IMR-90 (cell line): ENCODE results near the gene DHDDS. TPM values are rescaled to one million over a fixed set of nuclear protein-coding genes. Genes with fewer than 3 reads are reported as not detected.

Source experiments
- ATAC-seq: fragments of 200-7000 bp; cut with Tn5 transposase; 2 replicates; pipeline ENCODE4 v1.9.1; 2020; ENCODE audit warnings: low read depth, mild to moderate bottlenecking, moderate library complexity
- BruUV-seq: library from RNA; stranded (reverse); fragments of 400-500 nt; replicated peaks from 2 replicates; lab custom pipeline; 2021; lab: Mats Ljungman, UMichigan
- CTCF ChIA-PET: fragments of 300-600 bp; formaldehyde crosslinking; extraction: SDS; loops from one replicate; lab custom pipeline; 2021; ENCODE audit warnings: antibody characterized with exemption; lab: Yijun Ruan, JAX
- POLR2A ChIA-PET: fragments of 300-600 bp; sonication (Branson Sonifier 250); formaldehyde crosslinking; loops from one replicate; lab custom pipeline; 2022; ENCODE audit warnings: antibody characterized with exemption; ENCODE audit not compliant: unreplicated experiment; lab: Charles Lee
- DNase-seq: peaks from one replicate; pipeline ENCODE4 v3.0.0; 2013
- H2AFZ ChIP-seq: replicated peaks from 2 replicates; pipeline ENCODE3; 2013; ENCODE audit warnings: low read length, mild to moderate bottlenecking; ENCODE audit not compliant: poor library complexity
- H2AK5ac ChIP-seq: 2 replicates; pipeline ENCODE4 v1.6.1; 2013; ENCODE audit warnings: low read depth, low read length, inconsistent platforms
- H2AK9ac ChIP-seq: replicated peaks from 2 replicates; pipeline ENCODE3; 2013; ENCODE audit warnings: mild to moderate bottlenecking, low read depth, low read length, moderate library complexity; ENCODE audit not compliant: poor library complexity
- H2BK120ac ChIP-seq: 2 replicates; pipeline ENCODE4 v1.6.1; 2013; ENCODE audit warnings: low read depth, low read length, inconsistent platforms
- H2BK15ac ChIP-seq: 3 replicates; pipeline ENCODE4 v1.6.1; 2013; ENCODE audit warnings: low read depth, low read length, inconsistent platforms
- H2BK20ac ChIP-seq: 2 replicates; pipeline ENCODE4 v1.6.1; 2013; ENCODE audit warnings: low read depth, mild to moderate bottlenecking, inconsistent platforms, low read length, moderate library complexity
- H2BK5ac ChIP-seq: 2 replicates; pipeline ENCODE4 v1.6.1; 2013; ENCODE audit warnings: mild to moderate bottlenecking, low read depth, low read length, inconsistent platforms; ENCODE audit not compliant: poor library complexity, severe bottlenecking
- H3K14ac ChIP-seq: replicated peaks from 2 replicates; pipeline ENCODE4 v1.6.1; 2013; ENCODE audit warnings: low read depth, low read length, inconsistent platforms
- H3K18ac ChIP-seq: 2 replicates; pipeline ENCODE4 v1.6.1; 2013; ENCODE audit warnings: low read depth, low read length, control low read depth
- H3K23ac ChIP-seq: 2 replicates; pipeline ENCODE4 v1.6.1; 2013; ENCODE audit warnings: low read depth, low read length, inconsistent platforms
- H3K27ac ChIP-seq: 2 replicates; pipeline ENCODE4 v1.5.1; 2013; ENCODE audit warnings: mild to moderate bottlenecking, control low read depth, low read length; ENCODE audit not compliant: insufficient read depth
- H3K27me3 ChIP-seq: 2 replicates; pipeline ENCODE4 v1.6.1; 2013; ENCODE audit warnings: low read length; ENCODE audit not compliant: control insufficient read depth, insufficient read depth
- H3K36me3 ChIP-seq: 2 replicates; pipeline ENCODE4 v1.6.1; 2013; ENCODE audit warnings: low read length, mixed read lengths; ENCODE audit not compliant: control insufficient read depth, insufficient read depth
- H3K4ac ChIP-seq: 2 replicates; pipeline ENCODE4 v1.6.1; 2013; ENCODE audit warnings: low read depth, low read length, inconsistent platforms
- H3K4me1 ChIP-seq: 2 replicates; pipeline ENCODE4 v1.6.1; 2013; ENCODE audit warnings: low read length, mixed read lengths; ENCODE audit not compliant: control insufficient read depth, insufficient read depth
- H3K4me2 ChIP-seq: 2 replicates; pipeline ENCODE4 v1.6.1; 2013; ENCODE audit warnings: low read depth, mild to moderate bottlenecking, control low read depth, low read length, moderate library complexity
- H3K4me3 ChIP-seq: 2 replicates; pipeline ENCODE4 v1.5.1; 2013; ENCODE audit warnings: low read depth, mild to moderate bottlenecking, control low read depth, low read length, moderate library complexity; ENCODE audit not compliant: insufficient read depth
- H3K56ac ChIP-seq: 2 replicates; pipeline ENCODE4 v1.6.1; 2013; ENCODE audit warnings: low read length, inconsistent platforms; ENCODE audit not compliant: insufficient read depth; ENCODE audit errors: extremely low read depth
- H3K79me1 ChIP-seq, 2 experiments: 2 replicates each; pipeline ENCODE4 v1.6.1; 2013; ENCODE audit warnings: low read length in 2 of 2, inconsistent platforms in 1 of 2, low read depth in 1 of 2
- H3K9ac ChIP-seq: 2 replicates; pipeline ENCODE4 v1.6.1; 2013; ENCODE audit warnings: low read depth, low read length, control low read depth
- H3K9me1 ChIP-seq: 2 replicates; pipeline ENCODE4 v1.6.1; 2013; ENCODE audit warnings: low read length, inconsistent platforms; ENCODE audit not compliant: insufficient read depth
- H3K9me3 ChIP-seq: 2 replicates; pipeline ENCODE4 v1.6.1; 2013; ENCODE audit warnings: low read length; ENCODE audit not compliant: control insufficient read depth, insufficient read depth
- H4K20me1 ChIP-seq: 2 replicates; pipeline ENCODE4 v1.6.1; 2013; ENCODE audit warnings: low read length, inconsistent platforms; ENCODE audit not compliant: insufficient read depth
- H4K5ac ChIP-seq: 2 replicates; pipeline ENCODE4 v1.6.1; 2013; ENCODE audit warnings: mild to moderate bottlenecking, low read depth, low read length, control low read depth
- H4K8ac ChIP-seq, 2 experiments: 2 replicates each; pipeline ENCODE4 v1.6.1; 2013; ENCODE audit warnings: low read depth in 2 of 2, low read length in 2 of 2, control low read depth in 1 of 2, inconsistent platforms in 1 of 2
- H4K91ac ChIP-seq: 2 replicates; pipeline ENCODE4 v1.6.1; 2013; ENCODE audit warnings: low read depth, low read length, inconsistent platforms; ENCODE audit not compliant: insufficient read depth
- CEBPB ChIP-seq: IDR thresholded peaks from 2 replicates; pipeline ENCODE4 v1.6.1; 2012; ENCODE audit warnings: low read depth, low read length, improper control_type of control experiment
- CHD1 ChIP-seq: IDR thresholded peaks from 2 replicates; pipeline ENCODE4 v1.6.1; 2012; ENCODE audit warnings: low read depth, low read length, improper control_type of control experiment
- FOS ChIP-seq: fragments of 150-350 bp; IDR thresholded peaks from 2 replicates; pipeline ENCODE4 v1.6.1; 2016; ENCODE audit warnings: low read depth, low read length
- MAZ ChIP-seq: IDR thresholded peaks from 2 replicates; pipeline ENCODE4 v1.6.1; 2012; ENCODE audit warnings: low read depth, mild to moderate bottlenecking, low read length, improper control_type of control experiment, moderate library complexity, borderline replicate concordance
- MXI1 ChIP-seq: IDR thresholded peaks from 2 replicates; pipeline ENCODE4 v1.6.1; 2012; ENCODE audit warnings: low read depth, mild to moderate bottlenecking, low read length, moderate library complexity, borderline replicate concordance
- POLR2A ChIP-seq: IDR thresholded peaks from 2 replicates; pipeline ENCODE4 v1.6.1; 2012; ENCODE audit warnings: mild to moderate bottlenecking, low read depth, low read length
- RAD21 ChIP-seq: IDR thresholded peaks from 2 replicates; pipeline ENCODE4 v1.6.1; 2012; ENCODE audit warnings: low read length, improper control_type of control experiment
- SMC3 ChIP-seq: fragments of 150-350 bp; IDR thresholded peaks from 2 replicates; pipeline ENCODE4 v1.6.1; 2016; ENCODE audit warnings: low read depth, mild to moderate bottlenecking, antibody characterized with exemption, low read length, moderate library complexity
- USF2 ChIP-seq: fragments of 150-350 bp; IDR thresholded peaks from 2 replicates; pipeline ENCODE4 v1.6.1; 2017; ENCODE audit warnings: mild to moderate bottlenecking, antibody characterized with exemption, low read length, low read depth
- WGBS, 2 experiments: methylation state at CpG; one replicate each; pipeline versions ENCODE4 v1.1.5 to v1.1.7; 2013; ENCODE audit warnings: missing lambda C conversion rate in 2 of 2; ENCODE audit not compliant: insufficient read length in 1 of 2; ENCODE audit errors: extremely low coverage in 2 of 2; 5-methylcytosine and 5-hydroxymethylcytosine counted together
- dilution Hi-C: fragments of 300-500 bp; cut with HindIII; formaldehyde crosslinking; loops from one replicate; pipeline ENCODE4 v1.14.3; 2018; ENCODE audit warnings: low sequenced_read_pairs; ENCODE audit not compliant: unreplicated experiment
- in situ Hi-C: fragments of 300-500 bp; cut with MboI; formaldehyde crosslinking; loops from 3 replicates; pipeline ENCODE4 v1.14.3; 2019; ENCODE audit warnings: low sequenced_read_pairs, inconsistent platforms, mixed read lengths
- intact Hi-C: fragments of 100-400 bp; cut with micrococcal nuclease; formaldehyde crosslinking; loops from 2 replicates; pipeline ENCODE4 v1.10.0; 2022
- polyA plus RNA-seq, 3 experiments: library from polyadenylated mRNA; depleted of rRNA; stranded (reverse); fragments of >200 nt; gene quantifications; 2 replicates each; pipeline ENCODE4 v1.2.3, GENCODE V29; 2012; ENCODE audit warnings: low replicate concordance in 1 of 3
- total RNA-seq: library from RNA; depleted of rRNA; stranded (reverse); fragments of >200 nt; gene quantifications from 2 replicates; pipeline ENCODE4 v1.2.3, GENCODE V29; 2012

Gene DHDDS
- total and polyA plus RNA-seq, 2 of the 4 experiments (the other 2 are of a cell fraction): 49.3 to 67.7 TPM

GRCh38 chr1:26429721-26430120, 2.4 kb upstream of the DHDDS start:
- Histone ChIP-seq H2AK9ac (no peak overlapping the region), H3K4me1 (peaks cover 1% of the 10 kb centered on the region; the same call in 1 of the 2 replicates), H3K23ac (no peak overlapping the region), H3K4me2 (no peak overlapping the region), H3K4me3 (no peak overlapping the region), H3K79me1 (peaks cover 20 to 23% of the 10 kb centered on the region in 2 experiments), H3K9ac (no peak overlapping the region), H4K91ac (no peak overlapping the region), H3K18ac (no peak overlapping the region), H3K14ac (no peak overlapping the region), H2BK120ac (no peak overlapping the region), H4K20me1 (no peaks in the 10 kb centered on the region), H3K56ac (no peak overlapping the region), H2AK5ac (no peak overlapping the region), H2BK20ac (no peak overlapping the region), H3K27ac (no peak overlapping the region), H2BK5ac (no peak overlapping the region), H2AFZ (no peak overlapping the region), H4K5ac (no peak overlapping the region), H4K8ac (no peak overlapping the region), H3K9me1 (peaks cover 5% of the 10 kb centered on the region; the same call in 1 of the 2 replicates), H3K4ac (no peak overlapping the region), H2BK15ac (no peak overlapping the region), H3K36me3 (peaks cover 4% of the 10 kb centered on the region; the same call in 1 of the 2 replicates), H3K27me3 (peaks cover 19% of the 10 kb centered on the region), H3K9me3 (no peaks in the 10 kb centered on the region)
- no CpG with 5 or more reads among the region's 2 CpGs for WGBS, 2 experiments
- DNase-seq (no peak), ATAC-seq (no peak)
- intact Hi-C loops (no loop called here), dilution Hi-C loops (no loop called here), in situ Hi-C loops (no loop called here)
- ChIA-PET CTCF (interaction anchor here (1.9 kb wide), 1 partner anchor 13 kb away, joined by 9 read pairs; no protein-coding TSS in a partner anchor), POLR2A (no interaction called here)
- no TSS peak for BruUV-seq
- no peak for TF ChIP-seq POLR2A
- no peak for TF ChIP-seq MAZ
- no peak for TF ChIP-seq FOS
- TF ChIP-seq MXI1: no peak
- no peak for TF ChIP-seq SMC3
- TF ChIP-seq USF2: no peak
- TF ChIP-seq CEBPB: no peak
- TF ChIP-seq RAD21: no peak
- TF ChIP-seq CHD1: no peak
